Osteoblast (primary cell): Measurements from ENCODE around the gene DTX4. TPM values are rescaled to one million over a fixed set of nuclear protein-coding genes. Genes with fewer than 3 reads are reported as not detected.

Experiments used
- DNase-seq: peaks from one replicate; pipeline ENCODE4 v3.0.0; 2011; ENCODE audit warnings: low spot score, mixed read lengths; ENCODE audit not compliant: insufficient read length; ENCODE audit errors: missing footprints
- H2AFZ ChIP-seq: 2 replicates; pipeline ENCODE4 v1.6.0; 2011; ENCODE audit warnings: mild to moderate bottlenecking, low read length
- H3K27ac ChIP-seq: 2 replicates; pipeline ENCODE4 v1.5.1; 2011; ENCODE audit warnings: mild to moderate bottlenecking, low read depth, low read length, moderate library complexity
- H3K27me3 ChIP-seq: 2 replicates; pipeline ENCODE4 v1.6.0; 2012; ENCODE audit warnings: mild to moderate bottlenecking, control low read depth, inconsistent platforms, low read length, moderate library complexity; ENCODE audit not compliant: insufficient read depth
- H3K36me3 ChIP-seq: 2 replicates; pipeline ENCODE4 v1.5.1; 2011; ENCODE audit warnings: mild to moderate bottlenecking, low read length, control low read depth, moderate library complexity; ENCODE audit not compliant: insufficient read depth
- H3K4me1 ChIP-seq: 2 replicates; pipeline ENCODE4 v1.5.1; 2011; ENCODE audit warnings: mild to moderate bottlenecking, low read length, control low read depth, moderate library complexity; ENCODE audit not compliant: insufficient read depth
- H3K4me2 ChIP-seq: 2 replicates; pipeline ENCODE4 v1.6.0; 2011; ENCODE audit warnings: mild to moderate bottlenecking, low read length; ENCODE audit not compliant: insufficient read depth
- H3K4me3 ChIP-seq: fragments of 200-600 bp; sonication (generic); 3 replicates; pipeline ENCODE4 v1.5.1; 2012; ENCODE audit warnings: mild to moderate bottlenecking, low read length, inconsistent platforms; ENCODE audit not compliant: insufficient read depth
- H3K79me2 ChIP-seq: 2 replicates; pipeline ENCODE4 v1.6.0; 2012; ENCODE audit warnings: mild to moderate bottlenecking, low read length, control low read depth, inconsistent platforms; ENCODE audit not compliant: insufficient read depth
- H3K9me3 ChIP-seq: 2 replicates; pipeline ENCODE4 v1.5.1; 2011; ENCODE audit warnings: low read depth, low read length, control low read depth
- H4K20me1 ChIP-seq: 2 replicates; pipeline ENCODE4 v1.6.0; 2012; ENCODE audit warnings: mild to moderate bottlenecking, low read length, control low read depth; ENCODE audit not compliant: insufficient read depth
- CTCF ChIP-seq: IDR thresholded peaks from 2 replicates; pipeline ENCODE4 v1.5.1; 2011; ENCODE audit warnings: mild to moderate bottlenecking, low read depth, low read length, moderate library complexity; ENCODE audit errors: extremely low read depth
- total RNA-seq: library from RNA; depleted of rRNA; stranded (reverse); fragments of >200 nt; gene quantifications from 2 replicates; pipeline ENCODE4 v1.2.3, GENCODE V29; 2012

Gene DTX4
- total RNA-seq, 1 donor: under 0.01 TPM

DNA sequence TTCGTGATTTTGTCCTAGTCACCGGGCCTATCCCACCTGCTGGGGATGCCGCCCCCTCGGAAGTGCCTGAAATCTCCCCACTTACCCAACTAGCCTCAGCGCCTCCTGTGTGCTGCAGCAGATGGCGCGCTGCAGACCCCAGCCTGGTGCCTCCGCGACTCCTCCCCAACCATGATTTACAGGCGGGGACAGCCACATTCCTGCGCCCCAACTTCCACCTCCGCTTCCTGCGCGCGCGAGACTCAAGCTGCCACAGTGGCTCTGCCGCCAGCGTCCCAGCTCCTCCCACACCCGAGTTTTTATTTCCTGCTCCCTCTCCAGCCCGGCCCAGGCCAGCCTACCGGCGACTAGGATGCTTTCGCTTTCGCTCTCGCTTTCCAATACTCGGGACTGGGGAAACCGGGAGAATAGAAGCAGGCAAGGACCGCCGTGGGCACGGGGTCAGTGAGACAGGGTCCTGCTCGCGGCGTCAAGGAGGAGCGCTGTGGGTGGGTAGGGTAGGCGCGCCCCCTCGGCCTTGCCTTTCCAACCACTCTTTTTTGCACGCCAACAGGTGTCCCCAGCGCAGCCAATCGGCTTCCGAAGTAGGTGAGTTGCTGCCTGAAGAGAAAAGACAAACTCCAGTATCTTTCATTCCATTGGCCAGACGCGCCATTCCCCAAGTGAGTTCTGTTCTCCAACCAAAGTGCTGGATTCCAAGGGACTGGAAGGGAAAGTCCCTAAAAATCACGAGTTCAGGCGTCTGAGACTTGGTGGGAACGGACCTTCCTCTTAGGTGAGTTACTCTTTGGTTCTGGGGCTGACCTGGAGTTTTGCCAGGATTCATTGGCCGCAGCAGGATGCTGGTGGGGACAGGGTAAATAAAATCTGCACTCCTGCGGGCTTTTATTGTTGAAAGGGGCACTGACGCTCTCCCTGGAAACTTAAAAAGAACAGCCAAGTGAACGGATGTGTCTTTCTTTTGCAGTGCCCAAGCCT is 29.1 kb upstream of the DTX4 start, which contains the start of gene FAM111A:
Gene FAM111A (plus strand): TSS at position 327 of the 978 bp plus-strand sequence. CDS start 6,017 bp downstream, outside the sequence.
- Histone ChIP-seq H3K79me2 (peaks cover 22% of the 10 kb centered on the region), H3K27me3 (no peaks in the 10 kb centered on the region), H4K20me1 (no peaks in the 10 kb centered on the region), H3K4me2 (peak within 1 kb of the TSS; percentile 99), H3K4me1 (peaks cover 38% of the 10 kb centered on the region), H2AFZ (peak within 1 kb of the TSS; percentile 96), H3K27ac (peak within 1 kb of the TSS; percentile 85), H3K9me3 (no peaks in the 10 kb centered on the region), H3K36me3 (no peaks in the 10 kb centered on the region), H3K4me3 (peak within 1 kb of the TSS; percentile 98)
- peak; percentile 17 for TF ChIP-seq CTCF
- peak; percentile 98 for DNase-seq

GRCh38 chr11:59144096-59144495 is 27.8 kb upstream of the DTX4 start:
- no peaks in the 10 kb centered on the region for H3K9me3 ChIP-seq
- H3K27me3 ChIP-seq: no peaks in the 10 kb centered on the region
- peak; percentile 62 for DNase-seq
- H3K27ac ChIP-seq: peak overlapping the region; percentile 85
- H3K4me1 ChIP-seq: peaks cover 33% of the 10 kb centered on the region
- no peaks in the 10 kb centered on the region for H4K20me1 ChIP-seq
- peak overlapping the region; percentile 99 for H3K4me2 ChIP-seq
- peaks cover 22% of the 10 kb centered on the region for H3K79me2 ChIP-seq
- peaks cover 4% of the 10 kb centered on the region for H3K36me3 ChIP-seq
- peak overlapping the region; percentile 98 for H3K4me3 ChIP-seq
- TF ChIP-seq CTCF: no peak
- H2AFZ ChIP-seq: peak overlapping the region; percentile 63

DNA sequence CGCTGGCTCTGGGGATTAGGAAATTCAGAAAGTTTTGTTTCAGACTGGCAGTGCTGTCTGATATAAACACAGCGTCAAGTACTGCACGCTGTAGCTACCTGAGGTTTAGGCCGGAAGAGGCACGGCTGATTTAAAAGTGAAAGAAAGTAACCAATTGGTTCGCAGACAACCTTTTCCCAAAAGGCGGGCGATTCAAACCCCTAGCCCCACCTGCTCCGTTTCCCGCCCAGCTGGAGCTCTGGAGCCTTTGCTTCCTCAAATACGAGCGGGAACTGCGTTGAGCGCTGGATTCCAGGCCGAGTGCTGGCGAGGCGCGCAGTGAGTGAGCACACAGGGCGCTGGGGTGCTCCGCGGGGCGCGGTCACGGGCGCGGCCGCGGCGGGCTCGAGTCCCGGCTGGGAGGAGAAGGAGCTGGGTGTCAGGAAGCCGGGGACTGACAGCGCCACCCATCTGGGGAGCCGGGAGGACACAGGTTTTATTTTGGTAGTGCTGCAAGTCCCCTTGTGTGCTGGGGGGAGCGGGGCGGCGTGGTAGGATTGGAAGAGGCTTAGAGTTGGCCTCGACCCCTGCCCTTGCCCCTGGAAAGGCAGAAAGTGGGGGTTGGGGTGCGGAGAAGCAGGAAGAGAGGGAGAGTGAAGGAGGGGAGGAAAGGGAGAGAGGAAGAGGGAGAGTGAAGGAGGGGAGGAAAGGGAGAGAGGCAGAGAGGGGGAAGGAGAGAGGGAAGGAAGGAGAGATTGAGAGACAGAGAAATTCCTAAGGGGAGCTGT is 27.2 kb upstream of the DTX4 start:
- Histone ChIP-seq H3K4me3 (peak overlapping the region; percentile 98), H3K9me3 (no peaks in the 10 kb centered on the region), H3K36me3 (peaks cover 6% of the 10 kb centered on the region), H3K27ac (peak overlapping the region; percentile 85), H3K4me2 (peak overlapping the region; percentile 99), H3K27me3 (no peaks in the 10 kb centered on the region), H3K4me1 (peaks cover 33% of the 10 kb centered on the region), H3K79me2 (peaks cover 21% of the 10 kb centered on the region), H4K20me1 (no peaks in the 10 kb centered on the region), H2AFZ (peak overlapping the region; percentile 63)
- TF ChIP-seq CTCF: no peak
- DNase-seq: peak; percentile 94
